ENCODE measurements around the gene NLRP6. TPM values are rescaled to one million over a fixed set of nuclear protein-coding genes. Genes with fewer than 3 reads are reported as not detected.
"Not testable (repeated sequence)": the region's sequence is repeated elsewhere in the genome, so short reads cannot be mapped to it uniquely, and the experiment has no call there.

Gene NLRP6
- total RNA-seq, 2 experiments from 2014 or later = 14.4 to 14.7 TPM

DNA sequence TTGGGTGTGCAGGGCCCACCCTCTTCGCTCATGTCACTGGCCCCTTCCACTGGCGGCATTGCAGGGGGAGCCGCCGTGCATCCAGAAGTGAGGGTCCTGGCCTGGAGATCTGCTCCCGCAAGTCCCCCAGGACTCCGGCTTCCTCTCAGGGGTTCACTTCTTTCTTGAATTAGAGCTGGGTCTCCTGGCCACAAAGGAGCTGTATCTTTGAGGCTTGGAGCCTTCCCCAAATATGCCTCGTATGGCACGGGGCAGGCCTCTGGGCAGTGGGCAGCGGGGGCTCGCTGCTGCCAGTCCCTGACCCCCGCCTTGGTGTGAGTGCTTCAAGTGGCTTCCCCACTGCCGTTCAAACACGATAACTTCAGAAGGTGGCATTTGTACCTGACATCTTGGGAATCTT is 49.8 kb downstream of the NLRP6 start:
- CTCF ChIA-PET = no interaction called here
- ATAC-seq (ENCODE audit: poor library complexity) (no peak), DNase-seq (no peak)
- H3K27ac Mint-ChIP-seq = no peak overlapping the region
- H3K4me3 ChIP-seq (ENCODE audit: low read length) = no peak overlapping the region
- TF ChIP-seq, protein P1, sequence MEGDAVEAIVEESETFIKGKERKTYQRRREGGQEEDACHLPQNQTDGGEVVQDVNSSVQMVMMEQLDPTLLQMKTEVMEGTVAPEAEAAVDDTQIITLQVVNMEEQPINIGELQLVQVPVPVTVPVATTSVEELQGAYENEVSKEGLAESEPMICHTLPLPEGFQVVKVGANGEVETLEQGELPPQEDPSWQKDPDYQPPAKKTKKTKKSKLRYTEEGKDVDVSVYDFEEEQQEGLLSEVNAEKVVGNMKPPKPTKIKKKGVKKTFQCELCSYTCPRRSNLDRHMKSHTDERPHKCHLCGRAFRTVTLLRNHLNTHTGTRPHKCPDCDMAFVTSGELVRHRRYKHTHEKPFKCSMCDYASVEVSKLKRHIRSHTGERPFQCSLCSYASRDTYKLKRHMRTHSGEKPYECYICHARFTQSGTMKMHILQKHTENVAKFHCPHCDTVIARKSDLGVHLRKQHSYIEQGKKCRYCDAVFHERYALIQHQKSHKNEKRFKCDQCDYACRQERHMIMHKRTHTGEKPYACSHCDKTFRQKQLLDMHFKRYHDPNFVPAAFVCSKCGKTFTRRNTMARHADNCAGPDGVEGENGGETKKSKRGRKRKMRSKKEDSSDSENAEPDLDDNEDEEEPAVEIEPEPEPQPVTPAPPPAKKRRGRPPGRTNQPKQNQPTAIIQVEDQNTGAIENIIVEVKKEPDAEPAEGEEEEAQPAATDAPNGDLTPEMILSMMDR (IDR thresholded peaks at IDR 0.05) = no peak
- H3K4me3 Mint-ChIP-seq = no peak overlapping the region
- no peaks in the 10 kb centered on the region for H3K36me3 ChIP-seq (ENCODE audit: insufficient read depth, low read length)
- intact Hi-C loops (cut with DNase I, micrococcal nuclease) = no loop called here
- H3K36me3 Mint-ChIP-seq (ENCODE audit: low read depth) = no peaks in the 10 kb centered on the region
- peaks cover 70% of the 10 kb centered on the region for H3K4me1 Mint-ChIP-seq (ENCODE audit: low read depth)
- no peaks in the 10 kb centered on the region for H3K9me3 Mint-ChIP-seq
- no peaks in the 10 kb centered on the region for H3K9me3 ChIP-seq (ENCODE audit: control insufficient read depth in 1 of 2, insufficient read depth in 1 of 2, low read length in 2 of 2)
- H3K27ac ChIP-seq (ENCODE audit: low read depth in 1 of 2, low read length in 2 of 2) = peak overlapping the region in 1 of 2 donors; percentile 89
- POLR2A ChIA-PET = interaction anchor here (1.3 to 3.2 kb wide), 4 partner anchors 10 to 27 kb away, joined by 8 to 15 read pairs (median 12); no protein-coding TSS in a partner anchor
- H3K27me3 ChIP-seq (ENCODE audit: control insufficient read depth in 1 of 2, insufficient read depth in 2 of 2, low read length in 2 of 2) = no peaks in the 10 kb centered on the region
- H3K4me1 ChIP-seq (ENCODE audit: insufficient read depth, low read length) = peaks cover 78% of the 10 kb centered on the region
- H3K27me3 Mint-ChIP-seq = no peaks in the 10 kb centered on the region

DNA sequence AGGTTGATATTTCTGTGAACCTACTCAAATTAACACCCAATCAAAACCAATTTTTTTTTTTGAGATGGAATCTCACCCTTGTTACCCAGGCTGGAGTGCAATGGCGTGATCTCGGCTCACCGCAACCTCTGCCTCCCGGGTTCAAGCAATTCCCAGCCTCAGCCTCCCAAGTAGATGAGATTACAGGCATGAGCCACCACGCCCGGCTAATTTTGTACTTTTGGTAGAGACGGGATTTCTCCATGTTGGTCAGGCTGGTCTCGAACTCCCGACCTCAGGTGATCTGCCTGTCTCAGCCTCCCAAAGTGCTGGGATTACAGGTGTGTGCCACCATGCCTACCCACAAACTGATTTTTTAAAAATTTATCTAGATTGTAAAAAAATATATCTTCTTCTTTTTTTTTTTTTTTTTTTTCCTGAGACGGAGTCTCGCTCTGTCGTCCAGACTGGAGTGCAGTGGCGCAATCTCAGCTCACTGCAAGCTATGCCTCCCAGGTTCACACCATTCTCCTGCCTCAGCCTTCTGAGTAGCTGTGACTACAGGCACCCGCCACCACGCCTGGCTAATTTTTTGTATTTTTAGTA is 50.4 kb downstream of the NLRP6 start:
- ChIA-PET CTCF (interaction anchor here (0.7 to 0.8 kb wide), 2 partner anchors 83 to 96 kb away, joined by 3 to 4 read pairs; no protein-coding TSS in a partner anchor), POLR2A (interaction anchor here (2.8 to 3.2 kb wide), 2 partner anchors 16 to 27 kb away, joined by 14 to 15 read pairs; no protein-coding TSS in a partner anchor)
- H3K27me3 ChIP-seq (ENCODE audit: control insufficient read depth in 1 of 2, insufficient read depth in 2 of 2, low read length in 2 of 2); H3K27me3 Mint-ChIP-seq; H3K4me3 ChIP-seq (ENCODE audit: low read length); DNase-seq; ATAC-seq (ENCODE audit: poor library complexity); H3K9me3 Mint-ChIP-seq; H3K27ac ChIP-seq (ENCODE audit: low read depth in 1 of 2, low read length in 2 of 2); H3K36me3 Mint-ChIP-seq (ENCODE audit: low read depth); H3K9me3 ChIP-seq (ENCODE audit: control insufficient read depth in 1 of 2, insufficient read depth in 1 of 2, low read length in 2 of 2); H3K36me3 ChIP-seq (ENCODE audit: insufficient read depth, low read length); H3K4me3 Mint-ChIP-seq; intact Hi-C loops (cut with DNase I, micrococcal nuclease): not testable (repeated sequence)
- H3K4me1 Mint-ChIP-seq (ENCODE audit: low read depth) = peaks cover 76% of the 10 kb centered on the region
- H3K4me1 ChIP-seq (ENCODE audit: insufficient read depth, low read length) = peaks cover 77% of the 10 kb centered on the region
- peak overlapping the region; percentile 32 for H3K27ac Mint-ChIP-seq

DNA sequence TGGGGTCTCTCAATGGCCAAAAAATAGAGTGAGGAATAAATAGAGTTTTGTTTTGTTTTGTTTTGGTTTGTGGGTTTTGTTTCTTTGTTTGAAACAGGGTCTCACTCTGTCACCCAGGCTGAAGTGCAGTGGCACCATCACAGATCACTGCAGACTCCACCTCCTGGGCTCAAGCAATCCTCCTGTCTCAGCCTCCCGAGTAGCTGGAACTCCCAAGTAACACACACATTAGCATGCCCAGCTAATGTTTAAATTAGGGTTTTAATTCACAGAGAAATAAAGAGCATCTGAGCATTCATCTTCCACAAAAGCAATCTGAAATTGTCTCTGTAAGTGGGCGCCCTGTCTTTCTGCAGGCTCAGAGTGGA is 51.7 kb downstream of the NLRP6 start:
- Histone ChIP-seq H3K27me3 (ENCODE audit: control insufficient read depth in 1 of 2, insufficient read depth in 2 of 2, low read length in 2 of 2) (no peaks in the 10 kb centered on the region), H3K27ac (ENCODE audit: low read depth in 1 of 2, low read length in 2 of 2) (no peak overlapping the region), H3K4me1 (ENCODE audit: insufficient read depth, low read length) (peaks cover 66% of the 10 kb centered on the region), H3K9me3 (ENCODE audit: control insufficient read depth in 1 of 2, insufficient read depth in 1 of 2, low read length in 2 of 2) (no peaks in the 10 kb centered on the region), H3K36me3 (ENCODE audit: insufficient read depth, low read length) (no peaks in the 10 kb centered on the region), H3K4me3 (ENCODE audit: low read length) (no peak overlapping the region)
- intact Hi-C loops (cut with DNase I, micrococcal nuclease) = no loop called here
- no peaks in the 10 kb centered on the region for H3K9me3 Mint-ChIP-seq
- ATAC-seq (ENCODE audit: poor library complexity) (no peak), DNase-seq (no peak)
- peak overlapping the region; percentile 32 for H3K27ac Mint-ChIP-seq
- peaks cover 68% of the 10 kb centered on the region for H3K4me1 Mint-ChIP-seq (ENCODE audit: low read depth)
- H3K4me3 Mint-ChIP-seq = no peak overlapping the region
- ChIA-PET POLR2A (interaction anchor here (0.8 to 3.6 kb wide), 5 partner anchors 13 to 77 kb away, joined by 3 to 17 read pairs (median 14); no protein-coding TSS in a partner anchor), CTCF (interaction anchor here (1.5 kb wide), 1 partner anchor 25 kb away, joined by 6 read pairs; no protein-coding TSS in a partner anchor)
- TF ChIP-seq, protein P1 (IDR thresholded peaks at IDR 0.05) = no peak
- no peaks in the 10 kb centered on the region for H3K36me3 Mint-ChIP-seq (ENCODE audit: low read depth)
- no peaks in the 10 kb centered on the region for H3K27me3 Mint-ChIP-seq

Measured in CD4-positive, alpha-beta T cell (primary cell).